HG03139 (cell line): ENCODE measurements around the gene TP53I13.

Experiments used
- ATAC-seq: cut with Tn5 transposase; IDR thresholded peaks from one replicate; pipeline ENCODE4 v1.9.1; 2021; ENCODE audit not compliant: unreplicated experiment

TP53I13 gene

DNA sequence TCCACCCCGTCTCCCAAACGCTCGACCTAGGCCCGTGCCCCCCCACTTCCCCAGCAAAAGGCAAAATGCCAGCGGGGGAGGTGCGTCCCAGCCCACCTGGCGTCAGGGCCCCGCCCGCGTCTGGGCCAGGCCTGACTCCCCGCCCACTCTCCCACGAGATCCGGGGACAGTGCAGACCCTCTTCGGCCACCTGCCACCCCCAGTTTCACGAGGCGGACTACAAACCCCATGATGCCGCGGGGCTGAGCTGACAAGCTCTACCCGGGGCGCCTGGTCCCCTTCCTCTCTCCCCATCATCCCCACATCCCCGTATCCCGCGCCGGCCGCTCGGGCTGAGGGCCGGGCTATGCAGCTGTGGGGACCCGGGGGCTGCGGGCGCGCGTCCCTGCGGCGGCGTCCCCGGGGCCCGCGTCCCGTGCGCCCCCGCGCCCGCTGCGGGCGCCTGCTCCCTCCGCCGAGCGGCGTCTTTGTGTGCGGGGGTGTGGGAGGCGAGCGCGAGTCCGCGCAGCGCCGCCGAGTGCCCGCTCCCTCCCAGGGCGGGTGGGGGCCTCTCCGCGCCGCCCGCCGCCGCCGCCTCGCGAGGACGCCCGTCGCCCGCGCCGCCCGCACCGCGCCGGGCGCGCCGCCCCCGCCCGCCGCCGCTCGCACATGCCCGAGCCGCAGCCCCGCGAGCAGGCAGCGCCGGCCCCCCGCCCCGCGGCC is 24.5 kb downstream of the TP53I13 start, which contains the start of gene ANKRD13B:
Gene ANKRD13B, plus strand, starts transcription at position 283 of the 702 bp plus-strand sequence. CDS start 490 bp downstream, outside the sequence.
- no peak for ATAC-seq

- ATAC-seq, result no peak
These were observed 25.4 kb downstream of the TP53I13 start for GRCh38 chr17:29593591-29594518.

GRCh38 chr17:29594519-29595090 is 26.1 kb downstream of the TP53I13 start:
- no peak for ATAC-seq

DNA sequence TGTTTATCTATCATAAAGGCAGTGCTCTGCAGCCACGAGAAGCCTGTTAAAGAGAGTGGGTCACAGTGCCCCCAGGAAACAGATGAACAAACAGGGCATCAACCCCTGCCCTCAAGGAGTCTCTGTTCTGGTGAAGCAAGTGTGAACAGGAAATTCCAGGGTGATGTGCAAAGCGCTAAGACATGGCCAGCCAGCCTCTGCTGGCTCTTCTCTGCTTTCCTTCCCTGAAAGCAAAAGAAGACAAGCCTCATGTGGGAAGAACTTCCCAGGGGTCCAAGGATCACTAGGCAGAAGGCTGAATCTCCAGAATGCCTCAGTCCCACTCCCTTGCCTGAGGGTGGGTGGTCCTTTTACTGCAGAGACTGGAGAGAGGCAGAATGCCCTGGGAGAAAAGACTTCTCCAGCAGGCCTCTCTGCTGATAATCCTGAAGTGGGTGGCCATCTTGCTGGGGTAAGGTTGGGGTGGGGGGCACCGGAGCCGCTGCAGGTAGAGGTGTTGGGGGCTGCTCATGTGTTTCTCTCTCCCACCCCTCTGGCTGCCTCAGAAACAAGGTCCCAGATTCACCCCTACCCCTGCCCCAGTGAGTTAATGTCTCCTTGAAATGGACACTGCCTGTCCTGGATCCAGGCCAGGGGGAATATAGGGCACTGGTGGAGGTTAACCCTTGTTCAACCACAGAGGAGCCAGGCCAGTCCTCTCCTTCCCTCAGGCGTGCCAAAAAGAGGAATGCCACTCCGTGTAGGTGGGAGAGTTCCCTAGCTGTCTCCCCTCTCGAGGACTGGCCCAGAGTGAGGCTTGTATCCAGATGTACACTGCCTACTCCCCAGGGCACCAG is 26.8 kb downstream of the TP53I13 start:
- ATAC-seq, result no peak

- no peak for ATAC-seq
These were observed 27.7 kb downstream of the TP53I13 start for GRCh38 chr17:29595943-29596774.

GRCh38 chr17:29596811-29597210 is 28.3 kb downstream of the TP53I13 start:
- no peak for ATAC-seq

GRCh38 chr17:29597361-29598172 is 29.1 kb downstream of the TP53I13 start:
- no peak for ATAC-seq

DNA sequence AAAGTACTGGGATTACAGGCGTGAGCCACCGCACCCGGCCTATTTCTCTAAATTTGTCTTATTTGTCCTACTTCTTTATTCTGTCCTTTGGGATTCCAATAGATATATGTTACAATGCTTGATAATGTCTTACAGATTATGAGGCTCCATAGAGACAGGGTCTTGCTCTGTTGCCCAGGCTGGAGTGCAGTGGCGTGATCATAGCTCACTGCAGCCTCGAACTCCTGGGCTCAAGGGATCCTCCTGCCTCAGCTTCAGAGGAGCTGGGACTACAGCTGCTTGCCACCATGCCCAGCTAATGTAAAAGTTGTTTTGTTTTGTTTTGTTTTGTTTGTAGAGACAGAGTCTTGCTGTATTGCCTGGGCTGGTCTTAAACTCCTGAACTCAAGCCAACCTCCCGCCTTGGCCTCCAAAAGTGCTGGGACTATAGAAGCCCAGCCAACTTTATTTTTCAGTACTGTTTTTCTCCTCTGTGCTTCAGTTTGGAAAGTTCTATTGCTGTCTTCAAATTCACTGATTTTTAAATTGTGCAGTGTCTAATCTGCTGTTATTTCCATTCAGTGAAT is 34.7 kb downstream of the TP53I13 start:
- ATAC-seq, result no peak

DNA sequence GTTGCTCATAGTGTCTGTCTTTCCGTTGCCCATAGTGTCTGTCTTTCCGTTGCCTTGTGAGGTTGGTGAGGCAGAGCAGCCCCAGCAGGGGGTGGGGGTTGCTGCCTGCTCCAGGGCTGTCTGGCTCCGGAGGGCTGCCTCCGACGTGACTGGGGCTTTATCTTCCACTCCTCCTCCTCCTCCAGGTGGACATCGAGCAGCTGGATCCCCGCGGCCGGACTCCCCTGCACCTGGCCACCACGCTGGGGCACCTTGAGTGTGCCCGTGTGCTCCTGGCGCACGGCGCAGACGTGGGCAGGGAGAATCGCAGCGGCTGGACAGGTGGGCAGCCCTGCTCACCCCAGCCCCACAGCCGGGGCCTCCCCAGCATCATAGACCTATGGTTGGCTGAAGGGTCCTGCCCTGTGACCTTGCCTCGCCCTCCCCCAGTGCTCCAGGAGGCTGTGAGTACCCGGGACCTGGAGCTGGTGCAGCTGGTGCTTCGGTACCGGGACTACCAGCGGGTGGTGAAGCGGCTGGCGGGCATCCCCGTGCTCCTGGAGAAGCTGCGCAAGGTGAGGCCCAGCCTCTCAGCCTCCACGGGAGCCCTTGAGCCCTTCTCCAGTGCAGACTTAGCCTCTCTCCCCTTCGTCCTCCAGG is 39.2 kb downstream of the TP53I13 start:
- ATAC-seq, result no peak

- no peak for ATAC-seq
These were observed 40.5 kb downstream of the TP53I13 start for GRCh38 chr17:29608986-29609385.

- ATAC-seq, result no peak
These were observed 41.9 kb downstream of the TP53I13 start for GRCh38 chr17:29610395-29610794.

DNA sequence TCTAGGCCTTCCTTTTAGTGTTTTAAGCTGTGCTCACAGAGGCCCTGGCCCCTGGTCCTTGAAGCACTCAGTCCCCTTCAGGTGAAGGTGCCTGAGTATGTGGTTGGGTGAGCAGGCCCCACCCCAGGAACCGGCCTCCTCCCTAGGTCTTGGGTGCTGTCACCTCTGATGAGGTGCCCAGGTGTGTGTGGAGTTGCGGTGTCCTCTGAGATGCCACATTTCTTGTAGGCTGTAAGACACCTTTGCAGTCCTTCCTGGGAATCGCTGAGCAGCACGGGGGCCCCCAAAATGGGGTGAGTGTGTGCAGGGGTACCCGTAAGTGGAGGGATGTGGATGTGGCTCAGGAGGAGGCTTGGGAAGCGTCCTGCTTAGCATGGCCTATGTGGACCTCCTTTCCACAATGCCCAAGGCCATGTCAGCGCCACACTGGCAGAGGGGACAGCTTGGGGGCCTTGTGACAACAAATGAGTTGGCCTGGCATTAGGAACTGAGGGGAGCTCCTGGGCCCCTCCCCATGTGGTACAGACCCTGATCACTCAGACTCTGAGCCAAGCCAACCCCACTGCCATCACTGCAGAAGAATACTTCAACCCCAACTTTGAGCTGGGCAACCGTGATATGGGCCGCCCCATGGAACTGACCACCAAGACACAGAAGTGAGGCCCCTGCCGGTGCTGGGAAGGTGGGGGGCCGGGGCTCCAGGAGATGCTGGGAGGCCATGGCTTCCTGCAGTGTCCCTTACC is 43.0 kb downstream of the TP53I13 start:
- ATAC-seq, result no peak

- ATAC-seq, result no peak
These were observed 43.5 kb downstream of the TP53I13 start for GRCh38 chr17:29612094-29612403.

DNA sequence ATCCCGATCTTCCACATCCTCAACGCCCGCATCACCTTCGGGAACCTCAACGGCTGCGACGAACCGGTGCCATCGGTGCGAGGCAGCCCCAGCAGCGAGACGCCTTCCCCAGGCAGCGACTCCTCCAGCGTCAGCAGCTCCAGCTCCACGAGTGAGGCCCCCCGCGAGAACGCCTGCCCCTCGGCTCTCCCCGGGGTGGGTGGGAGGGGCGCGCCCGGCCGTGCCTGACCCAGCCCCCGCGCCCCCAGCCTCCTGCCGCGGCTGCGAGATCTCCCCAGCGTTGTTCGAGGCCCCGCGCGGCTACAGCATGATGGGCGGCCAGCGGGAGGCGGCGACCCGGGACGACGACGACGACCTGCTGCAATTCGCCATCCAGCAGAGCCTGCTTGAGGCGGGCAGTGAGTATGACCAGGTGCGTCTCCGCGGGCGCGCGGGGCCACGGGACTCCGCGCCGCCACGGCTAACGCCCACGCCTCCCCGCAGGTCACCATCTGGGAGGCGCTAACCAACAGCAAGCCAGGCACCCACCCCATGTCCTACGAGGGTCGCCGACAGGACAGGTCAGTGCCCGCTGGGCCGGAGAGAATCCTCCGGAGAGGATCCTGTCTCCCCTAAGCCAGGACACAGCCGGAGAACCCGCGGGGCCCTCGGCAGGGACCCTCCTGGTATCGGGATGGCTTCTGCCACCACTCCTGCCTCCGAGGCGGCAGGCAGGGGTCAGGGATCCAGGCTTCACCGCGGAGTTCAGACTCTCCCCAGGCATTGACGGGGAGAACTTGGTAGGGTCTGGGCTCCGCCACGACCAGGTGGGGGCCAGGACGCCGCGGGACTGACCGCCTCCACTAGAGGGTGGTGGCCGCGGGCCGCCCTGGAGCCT is 44.1 kb downstream of the TP53I13 start:
- no peak for ATAC-seq

DNA sequence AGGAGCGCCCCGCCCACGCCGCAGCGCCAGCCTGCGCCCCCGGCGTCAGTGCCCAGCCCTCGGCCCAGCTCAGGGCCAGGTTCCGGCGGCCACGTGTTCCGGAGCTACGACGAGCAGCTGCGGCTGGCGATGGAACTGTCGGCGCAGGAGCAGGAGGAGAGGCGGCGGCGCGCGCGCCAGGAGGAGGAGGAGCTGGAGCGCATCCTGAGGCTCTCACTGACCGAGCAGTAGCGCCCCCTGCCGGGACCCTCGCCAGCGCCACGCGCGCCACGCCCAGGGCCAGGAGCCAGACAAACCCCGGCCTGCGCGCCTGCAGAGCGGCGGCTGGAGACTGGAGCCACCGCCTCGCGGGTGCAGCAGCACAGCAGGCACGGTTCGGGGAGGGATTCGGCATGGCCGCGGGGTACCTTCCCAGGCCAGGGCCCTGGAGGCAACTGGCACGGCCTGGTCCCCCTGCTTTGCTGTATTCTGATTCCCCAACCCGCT is 44.9 kb downstream of the TP53I13 start:
- no peak for ATAC-seq

GRCh38 chr17:29613856-29614255 is 45.4 kb downstream of the TP53I13 start:
- no peak for ATAC-seq
